H9 (cell line): Measurements from ENCODE around the gene CCDC28B. TPM values are rescaled to one million over a fixed set of nuclear protein-coding genes. Genes with fewer than 3 reads are reported as not detected.

ENCODE experiments used
- DNase-seq: peaks from one replicate; pipeline ENCODE4 v3.0.0-alpha.2; 2017
- H2AFZ ChIP-seq: one replicate; pipeline ENCODE4 v1.6.1; 2013; ENCODE audit warnings: mild to moderate bottlenecking, low read length, control low read depth, moderate library complexity
- H2AK5ac ChIP-seq: 2 replicates; pipeline ENCODE4 v1.6.1; 2013; ENCODE audit warnings: low read length, control low read depth, mixed read lengths; ENCODE audit not compliant: insufficient read length
- H2BK120ac ChIP-seq: one replicate; pipeline ENCODE4 v1.6.1; 2013; ENCODE audit warnings: low read depth, mild to moderate bottlenecking, low read length, control low read depth, inconsistent platforms; ENCODE audit not compliant: poor library complexity, severe bottlenecking
- H2BK12ac ChIP-seq: 2 replicates; pipeline ENCODE4 v1.6.1; 2013; ENCODE audit warnings: low read length, control low read depth, mixed read lengths, low read depth; ENCODE audit not compliant: insufficient read length
- H2BK15ac ChIP-seq: 2 replicates; pipeline ENCODE4 v1.6.1; 2013; ENCODE audit warnings: low read depth, low read length, control low read depth
- H2BK20ac ChIP-seq: one replicate; pipeline ENCODE4 v1.6.1; 2013; ENCODE audit warnings: low read depth, mild to moderate bottlenecking, low read length, control low read depth, inconsistent platforms; ENCODE audit not compliant: poor library complexity, severe bottlenecking
- H2BK5ac ChIP-seq: 2 replicates; pipeline ENCODE4 v1.6.1; 2013; ENCODE audit warnings: low read length, control low read depth, mixed read lengths; ENCODE audit not compliant: insufficient read length
- H3K14ac ChIP-seq: 2 replicates; pipeline ENCODE4 v1.6.1; 2013; ENCODE audit warnings: low read length, control low read depth; ENCODE audit not compliant: insufficient read depth
- H3K18ac ChIP-seq: 2 replicates; pipeline ENCODE4 v1.6.1; 2013; ENCODE audit warnings: low read depth, mild to moderate bottlenecking, mixed read lengths, low read length, control low read depth; ENCODE audit not compliant: insufficient read length
- H3K23ac ChIP-seq: 2 replicates; pipeline ENCODE4 v1.6.1; 2013; ENCODE audit warnings: low read length, control low read depth, mixed read lengths, low read depth; ENCODE audit not compliant: insufficient read length
- H3K23me2 ChIP-seq: 2 replicates; pipeline ENCODE4 v1.6.1; 2013; ENCODE audit warnings: low read depth, mild to moderate bottlenecking, mixed read lengths, low read length, control low read depth; ENCODE audit not compliant: insufficient read length, poor library complexity, severe bottlenecking
- H3K27ac ChIP-seq: 2 replicates; pipeline ENCODE4 v1.5.1; 2013; ENCODE audit warnings: low read length, control low read depth, mixed read lengths, low read depth; ENCODE audit not compliant: insufficient read length
- H3K27me3 ChIP-seq: 2 replicates; pipeline ENCODE4 v1.6.1; 2013; ENCODE audit warnings: low read length, control low read depth, inconsistent platforms; ENCODE audit not compliant: insufficient read depth
- H3K4ac ChIP-seq: 2 replicates; pipeline ENCODE4 v1.6.1; 2013; ENCODE audit warnings: low read depth, mild to moderate bottlenecking, control low read depth, inconsistent platforms, low read length, moderate library complexity
- H3K4me1 ChIP-seq: 2 replicates; pipeline ENCODE4 v1.6.1; 2013; ENCODE audit warnings: low read length, control low read depth, inconsistent platforms; ENCODE audit not compliant: insufficient read depth
- H3K4me2 ChIP-seq: 2 replicates; pipeline ENCODE4 v1.6.1; 2013; ENCODE audit warnings: low read length, control low read depth, mixed read lengths; ENCODE audit not compliant: insufficient read length, insufficient read depth
- H3K56ac ChIP-seq: 2 replicates; pipeline ENCODE4 v1.6.1; 2013; ENCODE audit warnings: low read depth, mild to moderate bottlenecking, mixed read lengths, low read length, control low read depth; ENCODE audit not compliant: insufficient read length
- H3K79me1 ChIP-seq: 2 replicates; pipeline ENCODE4 v1.6.1; 2013; ENCODE audit warnings: low read depth, mild to moderate bottlenecking, moderate library complexity, low read length, control low read depth, inconsistent platforms; ENCODE audit not compliant: insufficient read depth, poor library complexity, severe bottlenecking
- H3K79me2 ChIP-seq: 2 replicates; pipeline ENCODE4 v1.6.1; 2013; ENCODE audit warnings: low read length, control low read depth, inconsistent platforms; ENCODE audit not compliant: insufficient read depth
- H3K9ac ChIP-seq: 2 replicates; pipeline ENCODE4 v1.6.1; 2013; ENCODE audit warnings: low read length, control low read depth, mixed read lengths; ENCODE audit not compliant: insufficient read length; ENCODE audit errors: extremely low read depth
- H3K9me3 ChIP-seq: one replicate; pipeline ENCODE4 v1.6.1; 2013; ENCODE audit warnings: low read depth, low read length, inconsistent platforms; ENCODE audit not compliant: control insufficient read depth
- H3T11ph ChIP-seq: one replicate; pipeline ENCODE4 v1.6.1; 2013; ENCODE audit warnings: mild to moderate bottlenecking, low read length, control low read depth, inconsistent platforms
- H4K20me1 ChIP-seq: one replicate; pipeline ENCODE4 v1.6.1; 2013; ENCODE audit not compliant: control insufficient read depth, insufficient read length, insufficient read depth
- H4K5ac ChIP-seq: 2 replicates; pipeline ENCODE4 v1.6.1; 2013; ENCODE audit warnings: low read depth, mild to moderate bottlenecking, mixed read lengths, low read length, control low read depth; ENCODE audit not compliant: insufficient read length
- H4K8ac ChIP-seq: replicated peaks from 2 replicates; pipeline ENCODE4 v1.6.1; 2013; ENCODE audit warnings: low read length, control low read depth, mixed read lengths, low read depth; ENCODE audit not compliant: insufficient read length
- H4K91ac ChIP-seq: 2 replicates; pipeline ENCODE4 v1.6.1; 2013; ENCODE audit warnings: low read depth, mild to moderate bottlenecking, moderate library complexity, mixed read lengths, low read length, control low read depth; ENCODE audit not compliant: insufficient read length
- H3K27ac Mint-ChIP-seq, 3 experiments: 2 replicates in 2 of 3; 3 replicates in 1 of 3; pipeline ENCODE4 v1.8.0; 2020 to 2021; ENCODE audit warnings: mixed read lengths in 3 of 3, mild to moderate bottlenecking in 1 of 3, moderate library complexity in 1 of 3
- H3K27me3 Mint-ChIP-seq: 2 replicates; pipeline ENCODE4 v1.8.0; 2021; ENCODE audit warnings: low read depth, mild to moderate bottlenecking, moderate library complexity, mixed read lengths
- H3K36me3 Mint-ChIP-seq, 3 experiments: 2 replicates in 2 of 3; 3 replicates in 1 of 3; pipeline ENCODE4 v1.8.0; 2020 to 2021; ENCODE audit warnings: low read depth in 3 of 3, mixed read lengths in 3 of 3; ENCODE audit not compliant: insufficient read depth in 1 of 3
- H3K4me1 Mint-ChIP-seq, 2 experiments: 2 replicates each; pipeline ENCODE4 v1.8.0; 2020; ENCODE audit warnings: mixed read lengths in 2 of 2
- H3K4me3 Mint-ChIP-seq, 2 experiments: 2 replicates in 1 of 2; 3 replicates in 1 of 2; pipeline ENCODE4 v1.8.0; 2020 to 2021; ENCODE audit warnings: mild to moderate bottlenecking in 2 of 2, mixed read lengths in 2 of 2, moderate library complexity in 1 of 2
- H3K9me3 Mint-ChIP-seq, 2 experiments: 2 replicates in 1 of 2; 3 replicates in 1 of 2; pipeline ENCODE4 v1.8.0; 2020; ENCODE audit warnings: mild to moderate bottlenecking in 2 of 2, mixed read lengths in 2 of 2, moderate library complexity in 1 of 2
- WGBS: extraction: QIAGEN DNeasy Blood & Tissue Kit; methylation state at CpG from one replicate; pipeline ENCODE4 v1.1.7; 2013; ENCODE audit warnings: missing lambda C conversion rate, low lambda C conversion rate, mixed read lengths; ENCODE audit not compliant: insufficient read length; ENCODE audit errors: extremely low coverage; 5-methylcytosine and 5-hydroxymethylcytosine counted together
- total RNA-seq: library from RNA; stranded (reverse); gene quantifications from 2 replicates; pipeline ENCODE4 v1.2.1, GENCODE V29; 2021
- TF ChIP-seq, protein P1 (sequence below): fragments of 200-600 bp; sonication (generic); conservative IDR thresholded peaks from 3 replicates; pipeline ENCODE4 v1.8.0; 2021; ENCODE audit warnings: antibody characterized with exemption, mild to moderate bottlenecking

Gene CCDC28B
- total RNA-seq, 1 experiment from 2014 or later: 20.7 TPM

DNA sequence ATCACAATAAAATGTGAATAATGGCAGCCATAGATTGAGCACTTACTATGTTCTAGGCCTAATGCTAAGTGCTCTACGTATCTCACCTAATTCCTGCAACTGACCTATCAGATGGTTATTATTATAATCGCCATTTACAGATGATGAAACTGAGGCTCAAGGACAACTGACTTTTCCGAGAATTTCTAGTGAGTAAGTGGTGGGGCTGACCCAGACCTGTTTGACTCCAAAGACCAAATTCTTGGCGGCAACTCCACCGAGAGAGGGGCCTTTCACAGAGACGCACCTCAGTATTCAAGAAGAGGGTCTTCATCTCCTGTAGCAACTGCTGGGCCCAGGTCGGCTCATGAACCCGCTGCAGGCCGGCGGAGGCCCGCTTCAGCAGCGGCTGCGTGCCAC, 21.2 kb downstream of the CCDC28B start:
- WGBS: no CpG with 5 or more reads among the region's 13 CpGs
- Histone ChIP-seq H2BK20ac (no peak overlapping the region), H4K20me1 (no peaks in the 10 kb centered on the region), H3K4ac (no peak overlapping the region), H3T11ph (no peak overlapping the region), H3K9me3 (no peaks in the 10 kb centered on the region), H3K23me2 (peaks cover 7% of the 10 kb centered on the region), H3K4me2 (peak overlapping the region; percentile 79), H3K27me3 (no peaks in the 10 kb centered on the region), H3K79me1 (no peaks in the 10 kb centered on the region), H3K56ac (no peak overlapping the region), H2BK120ac (no peak overlapping the region), H4K8ac (no peak overlapping the region), H3K79me2 (peaks cover 3% of the 10 kb centered on the region; the same call in 1 of the 2 replicates), H2AK5ac (no peak overlapping the region), H4K91ac (no peak overlapping the region), H3K14ac (no peak overlapping the region), H3K23ac (no peak overlapping the region), H2BK15ac (no peak overlapping the region), H2BK5ac (no peak overlapping the region), H3K18ac (no peak overlapping the region), H3K4me1 (peaks cover 7% of the 10 kb centered on the region; the same call in 1 of the 2 replicates), H3K27ac (no peak overlapping the region), H4K5ac (no peak overlapping the region), H2BK12ac (no peak overlapping the region), H2AFZ (no peak overlapping the region), H3K9ac (peak overlapping the region; percentile 35)
- Mint-ChIP-seq H3K27me3 (no peaks in the 10 kb centered on the region), H3K4me1 (peaks cover 17 to 25% of the 10 kb centered on the region in 2 experiments), H3K4me3 (peak overlapping the region; percentile 98), H3K27ac (peak overlapping the region; percentile 83 to 99 (median 93); a peak in 6 of 7 replicates), H3K9me3 (no peaks in the 10 kb centered on the region), H3K36me3 (peaks cover 25 to 46% (median 38%) of the 10 kb centered on the region in 3 experiments)
- TF ChIP-seq, protein P1, sequence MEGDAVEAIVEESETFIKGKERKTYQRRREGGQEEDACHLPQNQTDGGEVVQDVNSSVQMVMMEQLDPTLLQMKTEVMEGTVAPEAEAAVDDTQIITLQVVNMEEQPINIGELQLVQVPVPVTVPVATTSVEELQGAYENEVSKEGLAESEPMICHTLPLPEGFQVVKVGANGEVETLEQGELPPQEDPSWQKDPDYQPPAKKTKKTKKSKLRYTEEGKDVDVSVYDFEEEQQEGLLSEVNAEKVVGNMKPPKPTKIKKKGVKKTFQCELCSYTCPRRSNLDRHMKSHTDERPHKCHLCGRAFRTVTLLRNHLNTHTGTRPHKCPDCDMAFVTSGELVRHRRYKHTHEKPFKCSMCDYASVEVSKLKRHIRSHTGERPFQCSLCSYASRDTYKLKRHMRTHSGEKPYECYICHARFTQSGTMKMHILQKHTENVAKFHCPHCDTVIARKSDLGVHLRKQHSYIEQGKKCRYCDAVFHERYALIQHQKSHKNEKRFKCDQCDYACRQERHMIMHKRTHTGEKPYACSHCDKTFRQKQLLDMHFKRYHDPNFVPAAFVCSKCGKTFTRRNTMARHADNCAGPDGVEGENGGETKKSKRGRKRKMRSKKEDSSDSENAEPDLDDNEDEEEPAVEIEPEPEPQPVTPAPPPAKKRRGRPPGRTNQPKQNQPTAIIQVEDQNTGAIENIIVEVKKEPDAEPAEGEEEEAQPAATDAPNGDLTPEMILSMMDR: no peak
- no peak for DNase-seq
